Suprapubic skin (tissue), 3 donors: ENCODE data around the gene RARS2.

Experiments
- EP300 ChIP-seq: sonication (generic); formaldehyde crosslinking; IDR thresholded peaks from one replicate; pipeline ENCODE4 v1.6.1; 2017; ENCODE audit warnings: antibody characterized with exemption
- POLR2A ChIP-seq, 2 donors: fragments of 450-650 bp; IDR thresholded peaks; one replicate each; pipeline ENCODE4 v1.6.1; 2017; ENCODE audit warnings: antibody characterized with exemption in 2 of 2, mild to moderate bottlenecking in 2 of 2, moderate library complexity in 2 of 2
- TF ChIP-seq, protein P1 (sequence below), 2 donors: fragments of 200-600 bp in 1 of 2; fragments of 450-650 bp in 1 of 2; sonication (generic) in 1 of 2; IDR thresholded peaks; one replicate each; pipeline ENCODE4 v1.5.1; 2016 to 2019; ENCODE audit warnings: antibody characterized with exemption in 2 of 2, mild to moderate bottlenecking in 1 of 2, moderate library complexity in 1 of 2

DNA sequence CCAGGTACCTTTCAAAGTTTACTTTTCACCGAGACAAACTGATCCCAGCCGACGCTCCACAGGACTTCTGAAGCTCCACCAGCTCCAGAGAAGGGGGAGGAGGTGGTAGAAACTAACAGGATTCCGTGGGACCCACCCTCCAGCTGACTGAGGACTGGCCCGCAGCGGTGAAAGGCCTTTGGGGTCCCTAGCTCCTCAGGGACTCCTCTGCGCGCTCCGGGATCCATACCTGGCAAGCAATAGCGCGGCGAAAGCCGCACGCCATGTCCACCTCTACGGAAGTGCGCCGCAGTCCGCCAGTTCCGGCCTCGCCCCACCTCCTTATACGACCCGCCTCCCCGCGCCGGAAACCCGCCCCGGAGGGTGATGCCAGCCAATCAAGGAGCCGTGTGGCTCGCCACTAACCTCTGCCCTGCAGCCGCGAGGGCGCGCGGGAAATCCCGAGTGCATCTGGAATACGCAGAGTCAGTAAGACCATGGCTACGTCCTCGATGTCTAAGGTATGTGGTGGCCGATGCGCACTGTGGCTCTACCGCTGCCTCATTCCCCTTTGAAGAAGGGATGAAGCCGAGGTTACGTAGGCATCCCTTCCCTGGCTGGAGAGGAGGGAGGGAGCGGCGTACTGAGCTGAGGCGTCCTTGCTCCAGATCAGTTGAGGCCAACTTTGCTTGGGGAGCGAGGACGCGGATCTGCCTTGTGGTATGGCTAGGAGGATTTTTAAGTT lies at the start of gene RARS2, which contains the start of gene ORC3:
- TF ChIP-seq, protein P1, sequence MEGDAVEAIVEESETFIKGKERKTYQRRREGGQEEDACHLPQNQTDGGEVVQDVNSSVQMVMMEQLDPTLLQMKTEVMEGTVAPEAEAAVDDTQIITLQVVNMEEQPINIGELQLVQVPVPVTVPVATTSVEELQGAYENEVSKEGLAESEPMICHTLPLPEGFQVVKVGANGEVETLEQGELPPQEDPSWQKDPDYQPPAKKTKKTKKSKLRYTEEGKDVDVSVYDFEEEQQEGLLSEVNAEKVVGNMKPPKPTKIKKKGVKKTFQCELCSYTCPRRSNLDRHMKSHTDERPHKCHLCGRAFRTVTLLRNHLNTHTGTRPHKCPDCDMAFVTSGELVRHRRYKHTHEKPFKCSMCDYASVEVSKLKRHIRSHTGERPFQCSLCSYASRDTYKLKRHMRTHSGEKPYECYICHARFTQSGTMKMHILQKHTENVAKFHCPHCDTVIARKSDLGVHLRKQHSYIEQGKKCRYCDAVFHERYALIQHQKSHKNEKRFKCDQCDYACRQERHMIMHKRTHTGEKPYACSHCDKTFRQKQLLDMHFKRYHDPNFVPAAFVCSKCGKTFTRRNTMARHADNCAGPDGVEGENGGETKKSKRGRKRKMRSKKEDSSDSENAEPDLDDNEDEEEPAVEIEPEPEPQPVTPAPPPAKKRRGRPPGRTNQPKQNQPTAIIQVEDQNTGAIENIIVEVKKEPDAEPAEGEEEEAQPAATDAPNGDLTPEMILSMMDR (IDR thresholded peaks at IDR 0.05), result no peak
- no peak for TF ChIP-seq EP300
- TF ChIP-seq POLR2A (IDR thresholded peaks at IDR 0.05), result peak; percentile 54 to 89
